MV-4-11 (cell line): ENCODE measurements around the gene AKR1B1.
A peak's percentile ranks its signal among the peaks of the same experiment; 100 is the strongest.

Experiments used
- DNase-seq: peaks from one replicate; lab custom pipeline; 2025; lab: John Stamatoyannopoulos, UW

The AKR1B1 gene

DNA sequence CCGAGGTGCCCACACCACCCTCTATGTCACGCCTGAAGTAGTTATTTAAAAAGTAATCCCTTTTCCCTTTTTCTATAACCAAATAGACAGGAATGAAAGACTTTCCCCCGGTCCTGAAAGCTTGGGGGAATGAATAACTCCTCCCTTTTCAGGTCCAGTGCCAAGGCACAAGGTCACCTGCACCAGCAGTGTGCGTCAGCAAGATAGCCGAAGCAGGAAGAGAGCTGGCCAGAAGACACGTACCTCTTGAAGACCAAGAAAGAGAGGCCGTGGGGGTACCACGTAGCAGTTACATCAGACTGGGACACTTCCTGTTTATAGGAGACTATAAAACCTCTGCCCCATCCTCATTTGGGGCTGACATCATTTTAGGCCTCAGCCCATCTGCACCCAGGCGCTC is 10.7 kb upstream of the AKR1B1 start:
- DNase-seq = peak; percentile 39

DNA sequence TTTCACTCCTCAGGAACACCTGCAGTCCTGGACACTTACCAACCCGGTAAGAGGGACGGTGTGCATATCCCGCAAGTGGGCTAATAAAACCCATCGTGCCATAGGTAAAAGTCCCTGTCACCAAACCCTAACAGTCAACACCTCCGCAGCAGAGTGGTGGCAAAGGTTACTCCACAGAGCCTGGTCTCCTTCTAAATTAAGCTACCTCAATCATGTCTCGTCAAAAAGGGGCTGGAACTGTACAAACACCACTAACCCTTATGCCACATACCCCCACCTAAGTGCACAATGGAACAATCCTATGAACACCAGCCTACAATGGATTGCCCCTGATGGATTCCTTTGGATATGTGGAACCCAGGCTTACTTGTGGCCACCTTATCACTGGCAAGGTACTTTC is 9.6 kb upstream of the AKR1B1 start:
- no peak for DNase-seq

DNA sequence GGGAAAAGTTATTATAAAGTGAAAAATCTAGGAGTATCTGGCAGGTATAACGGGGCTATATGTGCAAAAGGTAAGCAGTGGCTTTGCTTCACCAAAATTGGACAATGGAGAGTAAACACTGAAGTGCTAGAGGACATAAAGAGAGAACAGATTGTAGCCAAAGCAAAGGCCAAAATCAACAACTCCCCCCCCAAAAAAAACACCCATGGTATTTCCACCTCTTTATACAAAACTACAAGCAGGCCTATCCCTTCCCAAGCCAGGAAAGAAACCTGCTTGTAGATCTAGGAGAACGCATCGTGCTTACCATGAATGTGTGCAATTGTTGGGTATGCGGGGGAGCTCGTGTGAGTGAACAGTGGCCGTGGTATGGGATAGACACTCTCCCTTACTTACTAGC is 9.2 kb upstream of the AKR1B1 start:
- no peak for DNase-seq

DNA sequence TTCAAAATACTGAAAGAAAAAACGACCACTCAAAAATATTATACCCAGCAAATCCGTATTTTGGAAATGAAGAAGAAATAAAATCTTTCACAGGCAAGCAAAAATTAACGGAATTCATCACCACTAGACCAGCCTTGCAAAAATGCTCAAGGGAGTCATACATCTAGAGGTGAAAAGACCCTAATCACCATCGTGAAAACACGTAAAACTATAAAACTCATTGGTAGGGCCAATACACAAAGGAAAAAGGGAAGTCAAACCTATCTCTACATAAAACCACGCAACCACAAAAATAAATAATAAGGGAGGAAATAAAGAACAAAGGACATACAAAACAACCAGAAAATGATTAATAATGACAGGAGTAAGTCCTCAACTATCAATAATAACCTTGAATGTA is 6.6 kb upstream of the AKR1B1 start:
- DNase-seq = peak; percentile 35

DNA sequence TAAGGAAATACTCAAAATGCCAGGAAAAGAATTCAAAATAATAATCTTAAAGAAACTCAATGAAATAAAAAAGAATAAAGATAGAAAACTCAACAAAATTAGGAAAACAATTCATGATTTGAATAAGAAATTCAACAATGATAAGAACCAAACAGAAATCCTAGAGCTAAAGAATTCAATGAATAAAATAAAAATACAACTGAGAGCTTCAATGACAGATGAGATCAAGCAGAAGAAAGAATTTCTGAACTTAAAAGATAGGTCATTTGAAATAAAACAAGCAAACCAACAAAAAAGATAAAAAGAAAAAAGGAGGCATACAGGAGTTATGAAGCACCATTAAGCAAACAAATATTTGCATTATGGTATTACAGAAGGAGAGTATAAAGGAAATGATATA is 5.6 kb upstream of the AKR1B1 start:
- no peak for DNase-seq

DNA sequence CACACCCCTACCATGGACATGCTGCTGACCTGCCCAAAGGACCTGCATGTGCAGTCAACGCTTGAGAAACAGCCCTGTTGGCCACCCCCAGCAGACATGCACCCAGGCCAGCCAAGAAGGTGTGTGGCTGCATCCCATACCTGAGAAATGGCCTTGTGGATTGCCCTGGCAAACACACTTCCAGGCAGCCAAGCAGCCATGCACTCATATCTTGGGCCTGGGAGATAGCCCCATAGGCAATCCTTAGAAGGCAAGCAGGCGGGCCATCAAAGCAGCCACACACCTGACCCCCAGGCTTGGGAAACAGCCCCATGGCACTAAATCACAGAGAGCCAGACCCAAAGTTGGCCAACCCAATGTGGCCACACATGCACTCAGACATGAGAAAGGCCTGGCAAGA is 4.9 kb upstream of the AKR1B1 start:
- DNase-seq = no peak

DNA sequence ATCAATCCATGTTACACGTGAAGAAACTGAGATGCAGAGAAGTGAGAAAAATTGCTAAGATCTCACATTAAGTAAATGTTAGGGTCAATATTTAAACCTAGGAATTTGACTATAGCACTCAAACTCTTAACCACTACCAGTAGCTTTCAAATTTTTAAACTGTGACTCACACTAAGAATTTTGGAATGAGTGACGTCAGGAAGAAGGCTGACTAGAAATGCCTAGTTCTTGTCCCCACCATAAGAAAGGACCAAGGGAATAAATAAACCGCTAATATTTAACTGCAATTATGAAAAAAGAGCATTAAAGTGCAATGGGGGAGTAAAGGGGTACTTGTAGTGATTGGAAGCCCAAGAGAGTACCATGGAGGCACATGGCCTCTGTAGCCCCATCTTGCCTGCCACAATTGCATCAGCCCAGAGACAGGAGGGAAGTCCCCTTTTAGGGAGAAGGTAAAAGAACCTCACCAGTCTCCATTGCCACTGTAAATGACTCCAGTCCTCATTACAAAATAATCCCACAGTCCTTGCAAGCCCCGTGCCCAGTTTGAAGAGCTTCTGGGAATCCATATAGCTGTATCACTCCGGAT is 3.5 kb upstream of the AKR1B1 start:
- no peak for DNase-seq

DNA sequence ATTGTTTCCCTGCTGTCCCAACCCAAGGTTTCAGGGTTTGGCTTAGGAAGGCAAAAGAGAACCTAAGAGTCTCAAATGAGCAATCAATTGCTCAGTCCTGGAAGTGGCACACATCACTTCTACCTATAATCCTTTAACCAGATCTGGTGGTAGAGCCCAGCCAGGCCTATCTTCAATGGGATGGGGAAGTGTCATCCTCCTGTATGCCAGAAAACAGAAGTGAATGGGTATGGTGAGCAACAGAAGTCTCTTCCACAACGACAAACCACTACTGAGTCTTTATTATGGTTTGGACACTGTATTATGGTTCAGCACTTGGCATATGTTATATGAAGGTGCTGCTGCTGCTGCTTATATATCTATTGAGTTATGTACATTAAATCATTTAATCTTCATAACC is 3.0 kb upstream of the AKR1B1 start:
- peak; percentile 53 for DNase-seq

DNA sequence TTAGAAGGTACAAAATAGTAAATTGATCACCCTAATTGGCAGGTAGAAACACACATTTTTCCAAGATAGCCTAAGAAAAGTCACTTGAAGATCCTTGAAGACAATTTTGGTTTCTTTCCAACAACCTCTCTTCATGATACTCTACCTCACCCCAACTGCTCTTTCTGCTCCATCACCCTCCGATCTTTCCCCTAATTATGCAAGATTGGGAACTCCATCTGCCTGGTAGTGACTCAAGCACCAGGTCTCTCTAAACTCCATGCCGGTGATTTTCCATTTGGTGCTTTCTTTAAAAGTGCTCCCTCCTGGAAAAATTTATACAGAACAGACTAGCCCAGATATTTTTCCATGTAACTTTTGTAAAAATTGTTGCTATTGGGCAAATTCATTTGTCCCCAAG is 1.1 kb upstream of the AKR1B1 start:
- no peak for DNase-seq

DNA sequence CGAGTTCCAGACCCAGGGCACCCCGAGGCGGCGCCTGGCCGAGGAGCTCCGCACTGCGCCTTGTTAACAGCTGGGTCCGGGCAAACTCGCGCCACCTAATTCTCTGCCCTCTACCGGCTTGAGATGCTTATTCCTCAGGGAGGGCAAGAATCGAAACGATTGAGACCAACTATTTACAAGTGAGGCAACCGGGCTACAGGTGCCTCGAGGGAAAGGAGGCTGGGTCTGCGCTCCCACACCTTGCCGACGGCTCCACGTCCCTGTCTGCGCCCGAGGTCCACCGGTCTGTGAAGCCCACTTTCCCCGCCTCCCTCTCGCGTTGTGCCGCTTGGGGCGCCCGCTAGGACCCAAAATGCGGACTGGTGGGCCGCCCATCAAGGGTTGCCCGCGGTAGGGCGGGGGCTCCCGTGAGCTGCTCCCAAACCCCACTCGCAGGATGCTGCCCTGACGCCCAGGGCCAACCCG is 527 bp downstream of the AKR1B1 start:
- DNase-seq = no peak

DNA sequence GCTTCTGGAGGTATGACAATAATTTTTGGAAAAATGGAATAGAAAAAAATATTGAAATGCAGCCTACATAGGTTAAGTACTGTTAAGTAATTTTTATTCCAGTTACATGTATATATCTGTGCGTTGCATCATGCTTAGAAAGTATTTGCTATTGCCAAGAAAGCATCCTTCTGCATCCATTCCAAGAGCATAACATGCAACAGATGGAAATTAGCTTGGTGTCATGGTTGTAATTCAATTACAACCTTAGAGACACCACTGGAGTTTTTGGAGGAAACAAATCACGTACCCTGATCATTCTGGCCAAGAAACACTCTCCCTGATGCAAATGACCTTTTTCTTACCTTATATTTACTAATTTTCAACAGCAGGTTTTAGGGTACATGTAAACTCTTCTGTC is 1.7 kb downstream of the AKR1B1 start:
- DNase-seq = no peak

DNA sequence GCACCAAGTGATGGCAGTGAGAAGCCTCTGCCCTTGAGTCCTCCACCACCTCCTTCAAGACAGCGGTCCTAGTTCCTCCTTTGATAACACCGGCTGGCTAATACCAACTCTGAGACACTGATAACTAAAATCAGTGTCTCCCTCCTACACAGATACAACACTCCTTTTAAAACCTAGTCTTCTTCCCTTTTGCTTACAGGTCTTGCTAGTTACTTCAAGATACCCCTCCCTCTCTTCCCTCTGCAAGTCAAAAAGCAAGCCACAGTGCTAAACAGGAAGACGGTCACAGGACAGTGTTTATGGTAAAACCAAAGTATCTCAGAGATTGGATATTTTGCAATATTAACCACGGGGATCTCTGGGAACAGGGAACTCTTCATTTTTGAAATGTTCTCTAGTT is 4.6 kb downstream of the AKR1B1 start:
- DNase-seq = peak; percentile 62

DNA sequence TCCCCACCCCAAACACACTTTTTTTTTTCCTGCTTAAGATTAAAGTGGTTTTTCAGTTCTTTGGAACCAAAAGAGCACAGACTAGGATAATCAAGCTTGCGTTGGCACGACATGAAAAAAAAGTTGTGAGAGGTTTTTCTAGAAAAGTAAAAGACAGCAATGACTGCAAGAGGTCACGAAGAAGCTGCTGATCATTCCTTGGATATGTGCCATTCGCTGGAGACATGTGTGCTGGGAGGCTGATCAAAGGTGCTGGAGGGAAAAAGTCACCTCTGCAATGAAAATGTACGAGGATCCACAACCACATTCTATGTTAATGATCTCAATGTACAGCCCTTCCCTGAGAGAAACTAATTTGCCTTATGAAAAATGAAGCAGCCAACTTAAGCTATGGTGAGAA is 5.4 kb downstream of the AKR1B1 start:
- DNase-seq = no peak

DNA sequence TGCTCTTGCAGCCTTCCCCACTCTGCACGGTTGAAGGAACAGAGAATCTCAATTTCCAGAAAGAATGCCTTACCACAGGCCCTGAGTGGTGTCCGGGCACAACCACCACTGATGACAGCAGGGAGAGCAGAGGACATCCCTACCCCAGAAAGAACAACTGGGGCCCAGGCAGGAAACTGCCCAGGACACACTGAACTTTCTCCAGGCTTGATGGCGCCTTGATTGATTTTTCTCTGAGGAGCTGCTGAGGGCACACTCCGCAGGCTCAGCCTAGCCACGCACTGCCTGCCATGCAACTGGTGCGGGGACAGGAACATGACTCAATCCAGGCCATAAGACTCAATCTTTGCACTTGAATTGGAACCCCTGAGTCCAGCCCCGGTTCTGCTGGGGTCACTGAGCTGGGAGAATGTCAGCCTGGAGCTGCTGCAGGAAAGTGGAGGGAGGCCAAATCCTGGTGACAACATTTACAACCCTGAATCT is 5.9 kb downstream of the AKR1B1 start:
- DNase-seq = no peak

DNA sequence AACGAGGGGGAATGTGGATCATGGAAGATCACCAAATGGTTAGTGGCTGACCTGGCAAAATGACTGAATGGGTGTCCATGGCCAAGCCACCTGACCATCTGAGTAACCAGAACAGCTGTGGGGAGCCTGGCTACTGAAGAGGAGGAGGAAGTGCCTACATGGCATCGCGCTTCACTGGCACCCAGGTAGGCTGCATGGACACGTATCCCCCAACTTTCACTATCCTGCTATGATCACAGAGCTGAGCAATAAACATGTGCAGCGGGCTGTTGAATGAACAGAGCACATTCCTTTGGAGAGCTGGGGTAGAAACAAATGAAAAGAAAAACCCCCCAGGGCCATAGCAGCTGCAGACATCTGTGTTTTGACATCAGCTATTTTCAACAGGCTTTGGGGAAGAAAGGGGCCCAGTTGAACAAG is 6.5 kb downstream of the AKR1B1 start:
- no peak for DNase-seq

DNA sequence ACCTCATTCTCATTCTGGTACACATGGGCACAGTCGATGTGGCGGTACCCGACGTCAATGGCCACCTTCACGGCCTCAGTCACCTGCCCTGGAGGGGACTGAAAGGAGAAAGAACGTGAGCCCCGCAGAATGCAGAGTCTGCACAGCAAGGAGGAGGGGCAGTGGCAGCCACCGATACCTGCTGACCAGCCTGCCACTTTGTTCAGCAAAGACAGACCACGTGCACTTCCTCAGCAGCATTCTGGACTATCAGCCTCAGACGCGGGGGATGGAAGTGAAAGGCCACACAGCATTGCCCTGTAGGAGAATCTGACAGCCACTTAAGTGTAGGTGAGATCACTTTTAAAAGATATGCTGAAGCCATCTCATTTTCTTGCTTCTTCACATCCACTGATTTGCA is 7.2 kb downstream of the AKR1B1 start:
- no peak for DNase-seq

DNA sequence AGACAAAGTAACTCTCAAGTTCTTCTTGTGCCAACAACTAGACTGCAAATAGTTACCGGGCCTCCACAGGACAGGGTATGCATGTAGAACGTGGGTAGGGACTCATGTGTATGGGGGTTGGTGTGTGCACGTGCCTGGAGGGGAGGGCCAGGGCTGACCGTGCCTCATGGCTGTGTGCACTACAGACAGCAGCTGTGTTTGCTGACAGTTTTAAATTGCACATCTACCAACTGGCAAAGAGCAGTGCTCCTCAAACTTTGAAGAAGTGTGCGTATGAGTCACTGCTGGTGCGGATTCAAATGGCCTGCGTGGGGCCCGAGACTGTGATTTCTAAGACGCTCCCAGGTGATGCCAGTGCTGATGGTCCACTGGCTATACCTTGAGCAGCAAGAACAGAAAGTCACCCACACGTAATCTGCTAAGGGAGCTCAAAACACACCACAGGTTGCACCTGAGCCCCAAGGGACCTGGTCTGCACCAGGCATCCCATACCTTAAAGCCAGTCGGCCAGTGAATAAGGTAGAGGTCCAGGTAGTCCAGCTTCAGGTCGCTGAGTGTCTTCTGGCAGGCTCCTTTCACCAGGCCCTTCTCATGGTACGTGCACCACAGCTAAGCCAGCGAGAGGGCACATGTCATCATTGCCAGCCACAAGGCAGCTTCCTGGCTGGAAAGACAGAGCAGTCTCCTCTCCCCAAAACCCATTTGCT is 8.5 kb downstream of the AKR1B1 start:
- peak; percentile 62 for DNase-seq

DNA sequence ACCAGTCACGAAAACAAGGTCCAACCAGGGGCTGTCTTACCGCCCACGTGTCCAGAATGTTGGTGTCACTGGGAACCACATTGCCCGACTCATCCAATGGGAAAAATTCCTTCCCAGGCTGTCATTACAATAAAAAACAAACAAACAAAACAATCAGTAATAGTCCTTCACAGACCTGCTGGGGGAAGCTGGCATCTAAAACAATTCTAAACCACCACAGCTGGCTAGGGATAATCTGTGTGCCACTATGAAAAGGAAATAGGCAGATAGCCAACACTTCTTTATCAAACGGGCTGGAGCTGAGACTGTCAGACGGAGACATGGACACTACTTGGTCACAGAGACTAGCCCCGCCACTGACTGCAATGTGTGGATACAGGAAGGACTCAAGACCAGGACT is 9.2 kb downstream of the AKR1B1 start:
- DNase-seq = no peak

DNA sequence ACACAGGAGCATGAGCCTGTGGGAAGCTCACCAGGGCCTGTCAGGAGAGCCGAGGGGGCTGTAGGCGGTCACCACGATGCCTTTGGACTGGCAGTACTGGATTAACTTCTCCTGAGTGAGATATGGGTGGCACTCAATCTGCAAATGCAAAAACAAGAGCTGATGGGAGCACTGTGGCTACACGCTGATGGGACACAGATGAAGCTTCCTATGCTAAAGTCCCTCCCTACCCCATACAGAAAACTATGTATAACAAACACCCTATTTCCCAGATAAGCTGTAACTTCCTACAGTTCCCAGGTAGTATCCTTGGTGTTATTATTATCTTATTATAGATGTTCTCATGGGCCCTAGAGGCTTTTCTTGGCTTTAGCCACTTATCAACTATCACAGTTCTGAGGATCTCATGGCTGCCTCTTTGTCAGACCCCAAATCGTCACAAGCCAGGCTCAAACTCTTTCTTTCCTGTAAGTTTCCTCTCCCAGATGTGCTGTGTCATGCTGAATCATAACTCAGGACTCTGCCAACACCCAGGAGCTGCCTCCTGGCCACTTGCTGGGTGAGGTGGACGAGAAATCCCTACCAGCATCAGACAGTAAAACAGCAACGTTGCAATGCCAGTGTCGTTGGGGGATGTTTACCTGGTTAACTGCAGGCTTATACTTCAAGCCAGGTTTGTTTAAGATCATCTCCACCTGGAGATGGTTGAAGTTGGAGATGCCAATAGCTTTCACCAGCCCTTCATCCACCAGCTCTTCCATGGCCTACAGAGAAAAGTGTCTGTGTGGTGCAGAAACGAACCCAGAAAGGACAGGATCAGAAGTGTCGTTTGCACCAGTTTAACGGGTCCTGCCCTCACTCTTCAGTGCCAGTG is 10.3 kb downstream of the AKR1B1 start:
- no peak for DNase-seq

DNA sequence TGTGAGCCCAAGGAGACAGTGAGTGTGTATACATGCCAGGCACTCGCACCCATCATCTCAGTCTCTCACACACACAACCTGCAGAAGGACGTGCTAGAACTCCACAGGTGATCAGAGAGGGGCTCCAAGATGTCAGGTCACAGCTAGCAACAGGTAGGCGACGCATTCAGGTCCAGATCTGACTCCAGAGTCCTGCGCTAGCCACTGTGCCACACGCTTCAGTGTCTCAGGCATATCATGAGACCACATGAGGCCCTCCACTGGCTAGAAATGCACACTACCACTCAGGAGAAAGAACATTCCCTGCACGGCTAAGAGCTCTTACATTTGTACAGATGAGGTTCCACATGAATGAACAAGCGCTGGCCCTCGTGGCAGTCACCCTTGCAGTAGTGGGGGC is 11.5 kb downstream of the AKR1B1 start:
- DNase-seq = no peak

DNA sequence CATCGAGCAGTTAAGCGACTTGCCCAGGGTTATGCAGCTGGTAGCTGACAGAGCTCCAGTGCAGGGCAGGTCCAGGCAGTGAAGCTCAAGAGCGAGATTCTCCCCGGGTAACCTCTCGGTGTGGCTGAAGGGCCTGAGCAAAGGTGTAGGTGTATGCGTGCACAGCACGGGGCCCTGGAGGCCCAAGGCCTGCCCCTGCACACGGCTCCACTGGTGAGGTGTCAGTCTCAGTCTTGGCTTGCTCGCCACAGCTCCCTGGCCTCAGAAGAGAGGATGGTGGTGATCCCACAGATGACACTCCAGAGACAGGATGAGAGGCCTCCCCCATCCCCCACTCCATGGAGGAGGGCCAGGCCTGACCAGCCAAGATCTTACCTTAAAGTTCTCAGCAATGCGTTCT is 12.0 kb downstream of the AKR1B1 start:
- DNase-seq = no peak

DNA sequence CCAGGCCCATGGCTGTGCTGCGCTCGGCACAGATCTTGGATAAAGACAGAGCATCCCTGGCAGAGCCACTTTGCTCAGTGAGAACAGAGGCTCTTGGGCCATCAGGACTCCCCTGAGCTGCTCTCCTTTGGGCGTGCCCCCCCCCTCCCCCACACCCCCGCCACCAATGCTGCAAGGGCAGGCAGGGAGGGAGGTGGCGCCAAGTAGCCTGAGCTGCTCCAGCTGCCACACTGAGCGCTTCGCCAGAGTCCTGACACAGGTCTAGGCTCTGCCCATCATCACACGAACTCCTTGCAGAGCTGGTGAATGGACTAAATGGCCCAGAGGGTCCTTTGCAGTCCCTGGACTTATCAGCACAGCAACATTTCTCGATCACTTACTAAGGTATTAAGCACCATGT is 12.5 kb downstream of the AKR1B1 start:
- DNase-seq = no peak

DNA sequence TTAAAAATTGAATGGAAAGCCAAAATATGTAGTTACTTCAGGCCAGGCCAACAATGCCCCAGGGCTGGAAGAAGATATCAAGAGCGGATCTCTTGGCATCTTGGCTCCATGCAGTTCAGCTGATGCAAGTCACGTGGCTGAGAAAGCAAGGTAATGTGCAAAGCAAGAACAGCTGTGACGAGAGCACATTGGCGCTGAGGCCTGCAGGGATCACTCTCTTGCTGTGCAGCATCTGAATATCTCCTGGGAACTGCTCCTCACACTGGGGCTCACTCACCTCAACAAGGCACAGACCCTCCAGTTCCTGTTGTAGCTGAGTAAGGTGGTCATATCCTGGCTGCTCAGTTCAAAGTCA is 14.0 kb downstream of the AKR1B1 start:
- DNase-seq = no peak
